Panc1 (cell line): Measurements from ENCODE around the gene MEGF6. TPM values are rescaled to one million over a fixed set of nuclear protein-coding genes. Genes with fewer than 3 reads are reported as not detected.

Experiments
- ATAC-seq: fragments of 200-7000 bp; cut with Tn5 transposase; 2 replicates; pipeline ENCODE4 v1.9.1; 2020; ENCODE audit warnings: mild to moderate bottlenecking, moderate library complexity
- BruUV-seq: library from RNA; stranded (reverse); fragments of 400-500 nt; replicated peaks from 2 replicates; lab custom pipeline; 2021; lab: Mats Ljungman, UMichigan
- CTCF ChIA-PET: fragments of 300-600 bp; sonication (Branson Sonifier 250); formaldehyde crosslinking; loops from one replicate; lab custom pipeline; 2022; ENCODE audit warnings: antibody characterized with exemption; lab: Charles Lee
- POLR2A ChIA-PET: fragments of 300-600 bp; sonication (Branson Sonifier 250); formaldehyde crosslinking; loops from one replicate; lab custom pipeline; 2022; ENCODE audit warnings: antibody characterized with exemption; lab: Charles Lee
- DNase-seq: peaks from one replicate; pipeline ENCODE4 v3.0.0-alpha.2; 2010; ENCODE audit warnings: low read depth, low spot score
- H3K27ac ChIP-seq: 2 replicates; pipeline ENCODE4 v1.5.1; 2011; ENCODE audit warnings: mild to moderate bottlenecking, low read length, inconsistent platforms
- H3K27me3 ChIP-seq: fragments of 200-500 bp; sonication (Bioruptor generic); 2 replicates; pipeline ENCODE4 v1.6.0; 2014; ENCODE audit warnings: low read length, inconsistent platforms; ENCODE audit not compliant: control insufficient read depth, insufficient read depth
- H3K36me3 ChIP-seq: fragments of 200-500 bp; sonication (Bioruptor generic); 2 replicates; pipeline ENCODE4 v1.5.1; 2014; ENCODE audit warnings: inconsistent platforms, mild to moderate bottlenecking, low read length, moderate library complexity; ENCODE audit not compliant: control insufficient read depth, insufficient read depth
- H3K4me1 ChIP-seq: 2 replicates; pipeline ENCODE4 v1.5.1; 2011; ENCODE audit warnings: inconsistent platforms, mild to moderate bottlenecking, low read length, moderate library complexity; ENCODE audit not compliant: control insufficient read depth, insufficient read depth
- H3K4me3 ChIP-seq, 2 experiments: 2 replicates each; pipeline ENCODE4 v1.5.1; 2011 to 2012; ENCODE audit warnings: low read depth in 2 of 2, low read length in 2 of 2, mild to moderate bottlenecking in 2 of 2, inconsistent platforms in 1 of 2, moderate library complexity in 1 of 2
- H3K9me3 ChIP-seq: fragments of 200-500 bp; sonication (Bioruptor generic); 2 replicates; pipeline ENCODE4 v1.5.1; 2014; ENCODE audit warnings: low read depth, mild to moderate bottlenecking, inconsistent platforms, low read length, moderate library complexity; ENCODE audit not compliant: control insufficient read depth, insufficient read depth
- CTCF ChIP-seq: fragments of 450-650 bp; IDR thresholded peaks from 2 replicates; pipeline ENCODE4 v1.5.1; 2017; ENCODE audit warnings: mild to moderate bottlenecking
- POLR2AphosphoS5 ChIP-seq: IDR thresholded peaks from 2 replicates; pipeline ENCODE4 v1.6.1; 2012; ENCODE audit warnings: mild to moderate bottlenecking, low read depth, low read length, moderate library complexity
- REST ChIP-seq, 2 experiments: IDR thresholded peaks; 2 replicates each; pipeline ENCODE4 v1.6.1; 2011 to 2012; ENCODE audit warnings: low read depth in 2 of 2, control low read depth in 1 of 2, low read length in 1 of 2, mild to moderate bottlenecking in 1 of 2, moderate library complexity in 1 of 2; ENCODE audit not compliant: insufficient read depth in 1 of 2
- SIN3A ChIP-seq: IDR thresholded peaks from 2 replicates; pipeline ENCODE4 v1.6.1; 2012; ENCODE audit warnings: low read depth, mild to moderate bottlenecking, low read length, moderate library complexity, borderline replicate concordance; ENCODE audit not compliant: insufficient read depth
- TCF7L2 ChIP-seq: IDR thresholded peaks from 2 replicates; pipeline ENCODE4 v1.6.1; 2011; ENCODE audit warnings: mild to moderate bottlenecking, low read depth, low read length, inconsistent platforms
- in situ Hi-C: cut with HindIII; loops from 2 replicates; pipeline ENCODE4 v1.10.0; 2016; ENCODE audit warnings: low sequenced_read_pairs, low pct_unique_long_range_greater_than_20kb
- intact Hi-C: fragments of 100-400 bp; cut with micrococcal nuclease; formaldehyde crosslinking; loops from one replicate; pipeline ENCODE4 v1.10.0; 2022; ENCODE audit not compliant: unreplicated experiment
- total RNA-seq: library from RNA; stranded (reverse); gene quantifications from one replicate; pipeline ENCODE4 v1.2.1, GENCODE V29; 2021; ENCODE audit not compliant: unreplicated experiment

MEGF6 gene
- total RNA-seq, 1 experiment from 2014 or later: 32.6 TPM

GRCh38 chr1:3480369-3480719, 131.0 kb downstream of the MEGF6 start:
- no peak for TF ChIP-seq TCF7L2
- no peak for TF ChIP-seq POLR2AphosphoS5
- no peak for TF ChIP-seq REST (IDR thresholded peaks at IDR 0.05; ENCODE audit: insufficient read depth in 1 of 2, low read depth in 2 of 2, low read length in 1 of 2)
- TF ChIP-seq CTCF: no peak
- TF ChIP-seq SIN3A: no peak
- intact Hi-C loops: no loop called here
- Histone ChIP-seq H3K4me3 (no peak overlapping the region), H3K4me1 (peaks cover 21% of the 10 kb centered on the region), H3K9me3 (no peaks in the 10 kb centered on the region), H3K27me3 (no peaks in the 10 kb centered on the region), H3K27ac (no peak overlapping the region), H3K36me3 (no peaks in the 10 kb centered on the region)
- DNase-seq: no peak
- ChIA-PET CTCF (no interaction called here), POLR2A (no interaction called here)
- ATAC-seq: no peak
- in situ Hi-C loops: no loop called here
- BruUV-seq: no TSS peak

GRCh38 chr1:3479511-3480368, 131.6 kb downstream of the MEGF6 start:
- ChIA-PET POLR2A (no interaction called here), CTCF (no interaction called here)
- TF ChIP-seq CTCF: no peak
- no peak for TF ChIP-seq SIN3A
- no peak for TF ChIP-seq POLR2AphosphoS5
- no peak for TF ChIP-seq REST (IDR thresholded peaks at IDR 0.05; ENCODE audit: insufficient read depth in 1 of 2, low read depth in 2 of 2, low read length in 1 of 2)
- TF ChIP-seq TCF7L2: no peak
- DNase-seq (no peak), ATAC-seq (no peak)
- intact Hi-C loops: no loop called here
- Histone ChIP-seq H3K27ac (no peak overlapping the region), H3K4me3 (no peak overlapping the region), H3K36me3 (no peaks in the 10 kb centered on the region), H3K27me3 (no peaks in the 10 kb centered on the region), H3K4me1 (peaks cover 21% of the 10 kb centered on the region), H3K9me3 (no peaks in the 10 kb centered on the region)
- no TSS peak for BruUV-seq
- in situ Hi-C loops: no loop called here
